Measurements from ENCODE around the gene C6orf52. TPM values are rescaled to one million over a fixed set of nuclear protein-coding genes. Genes with fewer than 3 reads are reported as not detected.

Gene C6orf52
- total and polyA plus RNA-seq, 9 of the 15 experiments (the other 6 are each of a cell fraction or from before 2014, with no cell fraction given) = 6.7 to 37.0 (median 11.1) TPM

- TF ChIP-seq ZNF76 (CRISPR knock-in tag; IDR thresholded peaks at IDR 0.05; ENCODE audit: borderline replicate concordance) (0 out of 2 replicates have a peak, but pooled peaks have one; percentile 37), NR2C1 (IDR thresholded peaks at IDR 0.05) (no peak), NR2C1 (tag; IDR thresholded peaks at IDR 0.05) (peak; percentile 39; the same call in 1 of the 2 replicates), RAD51 (IDR thresholded peaks at IDR 0.05; ENCODE audit: borderline replicate concordance, low read depth) (peak; percentile 90), NFIC (IDR thresholded peaks at IDR 0.05) (peak; percentile 97), ZBTB33 (CRISPR knock-in tag; IDR thresholded peaks at IDR 0.05) (no peak), HMG20B (CRISPR knock-in tag; IDR thresholded peaks at IDR 0.05) (no peak), BRCA1 (IDR thresholded peaks at IDR 0.05) (no peak), BRCA1 (CRISPR knock-in tag; IDR thresholded peaks at IDR 0.05) (no peak), EP400 (IDR thresholded peaks at IDR 0.05) (no peak; the same call in 1 of the 2 replicates), TAF1 (IDR thresholded peaks at IDR 0.05; ENCODE audit: control insufficient read depth, extremely low read depth, insufficient read depth, low read length, severe bottlenecking) (no peak), CLOCK (CRISPR knock-in tag; IDR thresholded peaks at IDR 0.05; ENCODE audit: borderline replicate concordance) (peak; percentile 34; the same call in 1 of the 2 replicates), NFE2L1 (tag; IDR thresholded peaks at IDR 0.05; ENCODE audit: borderline replicate concordance, low read depth) (no peak)
Measured at GRCh38 chr6:10722570-10722819, 28.1 kb upstream of the C6orf52 start (continued).
